HG02588 (cell line): ENCODE results near the gene SLC39A11.
"Not testable (repeated sequence)": the region's sequence is repeated elsewhere in the genome, so short reads cannot be mapped to it uniquely, and the experiment has no call there.

Experiments used
- ATAC-seq: cut with Tn5 transposase; IDR thresholded peaks from one replicate; pipeline ENCODE4 v1.9.1; 2021; ENCODE audit warnings: mild to moderate bottlenecking, moderate library complexity; ENCODE audit not compliant: unreplicated experiment

The SLC39A11 gene

DNA sequence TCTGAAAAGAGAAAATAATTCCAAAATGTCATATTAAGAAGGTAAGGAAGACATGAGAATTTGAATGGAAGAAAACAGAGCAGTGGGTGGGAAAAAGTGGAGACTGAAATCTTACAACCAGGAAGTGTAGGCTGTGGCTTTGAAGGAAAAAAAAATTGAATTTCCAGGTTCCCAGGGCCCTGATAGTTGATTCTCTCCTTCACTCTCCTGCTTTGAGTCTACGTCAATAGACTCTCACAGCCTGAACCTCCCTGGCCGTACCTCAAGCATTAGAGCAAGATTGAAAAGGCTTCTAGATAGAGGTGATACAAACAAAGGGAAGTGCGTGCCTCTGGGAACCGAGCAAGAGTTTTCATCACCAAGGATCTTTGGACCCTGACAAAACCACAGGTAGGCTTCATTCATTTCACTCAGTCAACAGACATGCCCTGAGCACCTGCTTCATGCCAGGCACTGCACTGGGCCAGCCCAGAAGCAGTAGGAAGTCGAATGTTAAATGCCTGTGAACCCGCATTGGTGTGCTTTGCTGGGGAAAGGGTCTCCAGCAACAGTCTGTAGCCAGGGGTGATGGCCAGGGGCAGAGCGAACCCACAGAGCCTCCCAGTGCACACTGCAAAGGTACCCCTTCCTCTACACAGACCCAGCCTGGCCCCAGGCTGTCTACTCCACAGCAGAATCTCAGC lies 163.9 kb downstream of the SLC39A11 start:
- ATAC-seq: no peak

DNA sequence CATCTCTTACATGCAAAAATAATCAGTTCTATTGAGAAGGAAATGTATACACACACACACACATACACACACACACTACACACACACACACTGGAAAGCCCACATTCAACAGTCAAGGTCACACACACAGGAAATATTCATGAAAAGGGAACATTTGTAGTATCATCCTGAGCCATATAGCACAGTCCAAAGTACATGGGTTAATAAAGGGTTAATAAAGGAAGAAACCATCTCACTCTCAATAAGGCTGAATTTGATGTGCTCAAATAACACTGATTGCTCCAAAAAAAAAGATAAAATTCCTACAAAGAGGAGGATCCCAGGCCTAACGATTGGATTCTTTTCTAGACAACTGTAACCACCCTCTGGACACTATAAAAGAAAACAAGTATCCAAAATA lies 164.7 kb downstream of the SLC39A11 start:
- ATAC-seq: no peak

DNA sequence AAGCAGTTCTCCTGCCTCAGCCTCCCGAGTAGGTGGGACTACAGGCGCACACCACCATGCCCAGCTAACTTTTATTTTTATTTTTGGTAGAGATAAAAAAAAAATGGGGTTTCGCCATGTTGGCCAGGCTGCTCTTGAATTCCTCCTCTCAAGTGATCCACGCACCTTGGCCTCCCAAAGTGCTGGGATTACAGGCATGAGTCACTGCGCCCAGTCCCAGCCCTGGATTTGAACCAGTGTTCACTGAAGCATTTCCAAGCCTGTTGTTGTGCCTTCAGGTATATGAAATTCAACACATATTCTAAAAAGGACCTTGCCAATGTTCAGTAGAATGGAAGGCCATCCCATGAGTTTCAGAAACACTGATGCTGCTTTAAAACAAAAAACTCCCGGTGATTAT lies 165.3 kb downstream of the SLC39A11 start:
- ATAC-seq: no peak

DNA sequence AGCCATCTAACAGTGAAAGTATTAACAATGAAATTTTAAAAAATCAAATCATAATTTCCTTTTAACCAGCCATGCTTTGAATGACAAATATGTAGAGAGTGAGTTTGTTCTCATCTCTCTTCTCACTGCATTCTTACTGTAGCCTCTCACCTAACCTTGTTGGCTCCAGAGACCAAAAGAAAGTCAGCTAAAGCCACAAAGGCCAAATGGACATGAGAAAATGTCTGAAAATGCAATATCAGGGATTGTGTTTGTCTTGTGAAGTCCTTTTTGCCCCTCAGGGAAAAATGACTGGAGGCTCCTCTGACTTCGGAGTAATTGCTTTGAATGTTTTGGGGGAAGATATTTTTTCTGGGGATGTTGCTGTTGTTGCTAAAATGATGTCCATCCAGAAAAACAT lies 166.3 kb downstream of the SLC39A11 start:
- ATAC-seq: no peak

DNA sequence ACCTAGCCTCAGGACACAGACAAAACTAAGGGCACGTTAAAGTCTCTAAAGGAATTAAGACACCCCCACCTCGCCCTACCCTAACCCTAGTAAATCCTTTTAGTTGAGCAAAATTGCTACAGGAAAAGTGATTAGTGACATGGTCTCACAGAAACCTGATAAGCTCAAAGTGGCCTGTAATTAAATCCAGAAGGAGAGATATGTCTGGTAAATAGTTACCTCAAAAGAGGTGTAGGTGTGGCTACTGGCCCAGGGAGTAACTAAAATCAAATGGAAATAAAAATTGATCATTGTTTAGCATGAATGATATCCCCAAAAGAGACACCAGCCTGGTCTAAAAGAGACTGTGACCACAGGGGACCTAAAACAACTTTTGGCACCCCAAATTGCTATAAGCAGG lies 168.3 kb downstream of the SLC39A11 start:
- no peak for ATAC-seq

DNA sequence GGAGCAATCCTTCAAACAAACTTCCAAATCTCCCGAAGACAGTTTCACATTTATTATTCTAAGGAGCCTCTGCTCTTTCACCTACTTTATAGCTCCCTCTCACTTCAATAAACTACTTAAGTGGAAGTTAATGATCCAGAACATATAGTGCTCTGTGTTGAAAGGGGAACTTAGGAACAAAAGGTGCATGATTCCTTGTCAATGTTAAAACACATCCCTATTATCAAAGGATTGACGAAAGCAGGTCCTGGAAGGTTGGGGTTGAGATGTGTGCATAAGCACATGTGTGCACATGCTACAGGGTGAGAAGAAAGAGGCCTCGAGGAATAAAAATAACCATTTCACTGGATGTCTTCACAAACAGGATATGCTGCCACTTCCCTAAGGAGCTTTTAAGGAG lies 170.3 kb downstream of the SLC39A11 start:
- ATAC-seq: no peak

DNA sequence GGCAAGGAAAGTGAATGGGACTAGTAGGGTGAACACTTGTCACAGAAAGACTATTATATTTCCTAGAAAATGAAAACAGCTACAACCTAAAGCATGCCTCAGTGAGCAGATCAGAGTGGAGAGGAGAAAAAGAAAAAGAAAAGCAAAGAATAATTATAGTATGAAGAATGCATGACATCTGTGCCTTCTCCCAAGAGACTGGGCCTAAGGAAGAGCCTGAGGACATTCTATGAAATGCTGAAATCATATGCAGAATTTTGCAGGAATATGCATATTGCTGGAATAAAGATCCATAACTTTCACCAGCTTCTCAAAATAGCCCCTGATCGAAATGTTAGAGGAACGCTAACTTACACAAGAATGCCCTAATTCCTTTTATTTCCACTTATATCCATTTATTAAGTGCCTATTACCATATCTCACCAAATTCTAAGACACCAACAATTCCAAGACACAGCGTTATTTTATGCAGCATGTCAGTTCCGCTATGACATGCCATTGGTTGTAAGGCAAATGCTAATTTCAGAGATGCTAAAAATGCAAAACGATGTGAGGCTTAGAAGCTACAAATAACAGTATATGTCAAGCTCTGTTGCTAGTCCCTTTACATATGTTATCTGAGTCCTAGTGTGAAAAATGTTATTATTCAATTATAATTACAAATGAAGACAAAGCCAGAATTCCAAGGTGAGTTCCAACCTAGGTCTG lies 171.0 kb downstream of the SLC39A11 start:
- ATAC-seq: no peak

DNA sequence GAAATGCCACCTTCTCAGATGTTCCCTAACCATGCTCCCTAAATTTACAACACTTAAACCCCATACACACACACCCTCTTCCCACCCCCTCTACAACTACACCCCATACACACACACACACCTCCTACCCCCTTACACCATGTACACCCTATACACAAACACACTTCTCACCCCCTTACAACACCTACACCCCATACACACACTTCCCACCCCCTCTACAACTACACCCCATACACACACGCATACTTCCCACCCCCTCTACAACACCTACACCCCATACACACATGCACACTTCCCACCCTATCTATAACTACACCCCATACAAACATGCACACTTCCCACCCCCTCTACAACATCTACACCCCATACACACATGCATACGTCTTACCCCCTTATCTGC lies 172.0 kb downstream of the SLC39A11 start:
- ATAC-seq: no peak

DNA sequence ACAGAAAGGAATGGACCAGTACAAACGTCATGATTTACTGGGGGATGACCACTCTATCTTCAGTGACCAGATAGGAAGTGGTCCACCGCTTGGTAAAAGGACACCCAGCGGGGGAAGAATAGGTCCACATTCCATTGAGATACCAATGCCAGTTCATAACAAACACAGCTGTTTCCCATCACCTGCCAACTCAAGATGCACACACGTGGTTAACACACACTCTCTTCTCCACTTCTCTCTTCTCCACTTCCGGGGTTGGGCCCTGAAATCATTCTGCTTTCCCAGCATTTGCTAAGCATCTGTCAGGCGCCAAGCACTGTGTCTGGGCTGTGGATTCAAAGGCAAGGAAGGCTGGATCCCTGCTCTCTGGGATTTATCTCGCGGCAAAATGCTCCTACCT lies 175.5 kb downstream of the SLC39A11 start:
- no peak for ATAC-seq

DNA sequence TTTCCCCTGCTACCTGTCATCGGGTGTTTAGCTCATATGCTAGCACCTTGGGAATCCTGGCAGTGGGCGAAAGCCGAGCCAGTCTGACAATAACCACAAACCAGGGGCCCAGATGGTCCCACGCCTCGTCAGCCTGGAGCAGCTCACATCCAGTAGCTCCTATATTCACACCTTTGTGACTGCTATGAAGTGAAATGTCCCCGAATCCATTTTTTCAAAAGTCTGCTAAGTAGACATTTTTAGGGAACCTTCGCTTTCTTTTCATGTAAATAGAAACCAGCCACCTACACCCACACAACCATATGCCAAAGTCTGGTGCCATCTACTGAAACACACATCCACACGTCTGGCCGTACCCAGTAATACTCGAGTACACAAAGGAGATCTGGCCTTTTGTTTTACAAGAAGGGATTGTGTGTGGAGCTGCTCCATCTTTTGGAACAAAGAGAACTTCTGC lies 176.8 kb downstream of the SLC39A11 start:
- ATAC-seq: no peak

DNA sequence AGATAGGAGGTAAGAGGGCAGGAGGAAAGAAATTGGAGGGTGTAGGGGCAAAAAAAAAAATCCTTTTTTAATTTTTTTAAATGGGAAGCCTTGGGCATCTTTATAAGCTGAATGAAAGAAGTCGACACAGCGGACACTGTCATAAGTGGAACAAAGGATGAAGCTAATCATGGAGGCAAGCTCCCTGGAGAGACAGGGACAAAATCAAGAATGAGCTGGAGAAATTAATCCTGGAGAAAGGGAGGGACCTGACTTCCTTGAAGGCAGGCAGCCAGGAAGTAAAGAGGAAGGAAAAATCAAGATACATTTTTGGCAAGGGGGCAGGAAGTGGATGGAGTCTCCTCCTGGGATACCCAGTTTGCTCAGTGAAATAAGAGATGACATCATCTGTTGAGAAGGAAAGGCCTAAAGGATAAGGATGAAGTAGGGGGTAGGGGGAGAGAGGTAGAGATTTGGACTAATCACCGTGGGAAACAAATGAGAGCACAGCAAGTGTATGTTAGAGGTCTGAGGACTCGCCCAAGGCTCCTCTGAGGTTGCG lies 179.3 kb downstream of the SLC39A11 start:
- ATAC-seq: no peak

DNA sequence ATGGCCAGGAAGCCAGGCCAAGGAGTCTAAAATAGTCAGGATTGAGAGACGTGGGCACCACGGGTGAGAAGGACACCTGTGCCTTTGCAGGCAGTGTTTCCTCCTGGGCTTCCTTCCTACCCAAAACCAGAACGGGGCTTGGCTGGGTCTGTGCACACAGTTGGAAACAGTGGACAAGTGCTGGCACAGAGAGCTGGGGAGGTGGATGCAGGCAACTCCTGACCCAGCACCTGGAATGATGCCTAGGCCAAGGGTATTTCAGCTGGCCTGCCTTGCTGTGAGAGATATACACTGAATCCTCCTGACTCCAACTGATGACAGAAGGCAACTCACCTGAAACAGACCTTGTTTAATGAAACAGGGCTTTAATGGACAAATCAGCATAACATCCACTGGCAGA lies 186.2 kb downstream of the SLC39A11 start:
- ATAC-seq: no peak

DNA sequence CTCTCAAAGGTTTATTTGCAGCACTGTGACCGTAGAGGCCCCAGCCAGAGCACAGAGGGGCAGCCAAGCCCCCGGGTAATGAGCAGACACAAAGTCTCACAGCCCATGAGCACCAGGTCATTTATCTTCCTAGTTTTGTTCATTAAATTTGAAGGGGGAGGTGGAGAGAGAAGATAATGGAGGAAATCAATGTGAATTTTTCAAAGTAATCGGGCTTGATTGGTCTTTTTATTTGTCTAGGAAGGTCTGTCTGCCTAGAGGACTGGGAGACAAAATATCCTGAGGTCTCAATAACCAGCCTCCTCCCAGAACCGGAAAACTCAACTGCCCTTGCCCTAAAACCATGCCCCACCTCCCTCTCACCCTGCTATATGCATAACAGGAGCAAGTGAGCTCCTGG lies 189.0 kb downstream of the SLC39A11 start:
- ATAC-seq: no peak

DNA sequence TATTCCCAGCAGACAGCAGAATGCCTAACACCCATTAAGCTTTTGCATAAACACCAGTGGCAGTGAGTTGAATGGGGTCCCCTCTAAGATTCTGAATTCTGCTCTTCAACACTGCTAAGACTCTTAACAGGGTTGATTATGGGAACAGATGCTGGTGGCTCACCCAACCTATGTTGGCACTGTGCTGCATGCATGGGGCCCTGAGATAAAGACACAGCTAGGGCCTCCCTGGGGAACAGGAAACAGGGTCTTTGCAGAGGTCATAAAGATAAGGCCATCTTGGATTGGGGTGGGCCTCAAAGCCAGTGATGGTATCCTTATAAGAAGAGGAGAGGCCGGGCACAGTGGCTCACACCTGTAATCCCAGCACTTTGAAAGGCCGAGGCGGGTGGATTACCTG lies 190.8 kb downstream of the SLC39A11 start:
- ATAC-seq: no peak

DNA sequence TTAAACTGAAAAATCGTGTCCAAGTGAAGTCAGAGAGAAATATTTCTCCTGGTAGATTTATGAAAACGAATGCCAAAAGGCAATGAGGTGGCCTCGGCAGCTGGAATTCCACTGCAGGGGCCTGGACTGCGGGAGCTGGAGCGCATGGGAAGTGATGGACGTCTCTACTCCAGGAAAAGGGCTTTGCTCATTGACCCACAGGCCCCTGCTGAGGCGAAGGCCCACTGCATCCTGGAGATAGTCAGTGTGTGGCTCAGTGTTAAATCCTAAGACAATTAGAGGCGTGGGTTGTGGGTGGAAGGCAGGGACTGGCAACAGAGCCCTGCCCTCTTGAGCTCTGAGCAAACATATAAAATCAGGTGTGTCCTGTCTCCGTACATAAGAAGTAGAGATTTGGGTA lies 191.4 kb downstream of the SLC39A11 start:
- ATAC-seq: no peak

DNA sequence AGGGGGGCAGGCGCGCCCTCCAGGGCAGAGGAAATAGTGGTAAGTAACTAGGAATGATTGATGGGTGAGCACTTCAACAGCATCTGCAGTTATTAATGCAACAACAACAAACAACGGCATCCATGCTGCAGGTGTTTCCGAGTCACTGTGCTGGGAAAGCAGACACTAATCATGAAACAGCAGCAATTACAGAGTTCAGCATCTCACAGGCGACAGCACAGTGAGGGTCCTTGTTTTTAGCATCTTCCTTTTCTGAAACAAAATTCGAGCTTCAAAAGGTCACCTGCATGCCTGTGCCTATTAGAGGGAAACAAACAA lies 191.9 kb downstream of the SLC39A11 start:
- no peak for ATAC-seq

DNA sequence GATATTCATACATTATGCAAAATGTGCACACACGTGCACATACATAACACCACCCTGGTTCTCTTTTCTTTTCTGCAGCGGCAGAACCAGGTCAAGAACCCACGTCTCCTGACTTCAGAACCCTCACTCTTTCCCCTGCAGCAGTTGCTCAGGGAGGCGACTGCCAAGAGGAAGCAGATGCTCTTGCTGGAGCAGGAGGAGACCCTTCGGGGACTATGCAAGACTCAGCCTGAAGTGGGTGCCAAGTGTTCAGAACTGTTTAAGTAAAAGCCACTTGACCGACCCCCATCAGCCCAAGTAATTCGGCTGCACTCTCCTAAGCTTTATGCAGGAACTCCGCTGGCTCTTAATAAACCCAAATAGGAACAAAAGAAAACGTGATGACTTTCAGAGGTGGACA lies 193.8 kb downstream of the SLC39A11 start:
- ATAC-seq: no peak

DNA sequence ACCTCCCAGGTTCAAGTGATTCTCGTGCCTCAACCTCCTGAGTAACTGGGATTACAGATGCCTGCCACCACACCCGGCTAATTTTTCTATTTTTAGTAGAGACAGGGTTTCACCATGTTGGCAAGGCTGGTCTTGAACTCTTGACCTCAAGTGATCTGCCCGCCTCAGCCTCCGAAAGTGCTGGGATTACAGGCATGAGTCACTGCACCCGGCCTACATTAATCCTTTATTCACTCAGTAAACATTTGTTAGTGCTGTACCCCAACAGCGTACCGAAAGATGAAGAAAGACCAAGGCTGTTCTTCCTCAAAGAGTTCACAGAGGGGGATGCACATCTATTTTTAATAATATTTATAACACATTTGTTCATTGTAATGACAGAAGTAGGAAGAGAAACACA lies 196.2 kb downstream of the SLC39A11 start:
- not testable (repeated sequence) for ATAC-seq

DNA sequence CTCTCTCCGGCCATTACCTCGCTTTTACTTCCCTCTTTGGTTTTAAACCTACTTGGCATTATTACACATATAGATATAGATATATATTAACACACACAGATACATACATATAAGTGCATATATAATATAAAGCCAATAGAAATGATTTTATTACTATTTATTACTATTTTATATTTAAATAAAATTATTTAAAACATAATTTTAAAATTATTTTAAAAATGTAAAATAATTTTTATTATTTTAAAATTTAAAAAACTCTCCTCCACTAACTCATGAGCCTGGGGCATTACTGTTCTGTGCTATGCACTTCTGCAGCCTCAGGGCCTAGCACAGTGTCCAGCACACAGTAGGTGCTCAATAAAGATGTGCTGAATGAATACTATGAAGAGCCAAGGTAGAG lies 200.9 kb downstream of the SLC39A11 start:
- no peak for ATAC-seq

DNA sequence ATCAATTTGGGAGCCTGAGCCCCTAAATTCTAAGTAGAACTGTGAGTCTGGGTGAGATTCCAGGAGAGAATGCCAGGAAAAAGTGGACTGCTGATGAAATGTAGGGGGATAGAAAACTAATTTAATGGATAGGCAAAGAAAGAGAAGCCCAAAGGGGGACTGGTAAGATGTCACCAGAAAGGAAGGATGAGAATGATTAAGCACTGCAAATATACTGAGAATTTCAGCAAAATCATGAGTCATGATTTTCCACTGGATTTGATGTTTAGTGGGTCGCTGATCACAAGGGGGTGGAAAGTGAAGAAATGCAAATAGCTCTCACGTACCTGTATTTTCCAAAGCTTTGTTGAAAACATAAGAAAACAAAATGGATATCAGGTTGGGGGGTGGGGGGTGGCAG lies 201.8 kb downstream of the SLC39A11 start:
- ATAC-seq: no peak

DNA sequence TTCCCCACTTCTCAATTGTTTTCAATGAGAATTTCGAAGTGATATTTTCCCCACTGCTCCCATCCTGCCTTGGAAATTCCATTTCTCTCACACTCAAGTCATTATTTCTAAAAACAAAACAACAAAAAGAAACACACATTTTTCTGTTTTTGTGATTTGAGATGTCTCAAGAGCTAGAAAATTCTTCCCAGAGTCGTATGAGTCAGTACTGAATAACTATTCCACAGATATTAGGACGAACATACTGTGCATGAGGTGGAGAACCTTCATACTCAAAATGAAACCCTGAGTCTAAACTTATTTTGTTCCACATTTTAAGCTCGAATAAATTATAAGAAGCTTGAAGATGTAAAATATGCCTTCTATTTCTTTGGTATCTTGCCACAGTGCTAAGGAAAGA lies 204.6 kb downstream of the SLC39A11 start:
- no peak for ATAC-seq

DNA sequence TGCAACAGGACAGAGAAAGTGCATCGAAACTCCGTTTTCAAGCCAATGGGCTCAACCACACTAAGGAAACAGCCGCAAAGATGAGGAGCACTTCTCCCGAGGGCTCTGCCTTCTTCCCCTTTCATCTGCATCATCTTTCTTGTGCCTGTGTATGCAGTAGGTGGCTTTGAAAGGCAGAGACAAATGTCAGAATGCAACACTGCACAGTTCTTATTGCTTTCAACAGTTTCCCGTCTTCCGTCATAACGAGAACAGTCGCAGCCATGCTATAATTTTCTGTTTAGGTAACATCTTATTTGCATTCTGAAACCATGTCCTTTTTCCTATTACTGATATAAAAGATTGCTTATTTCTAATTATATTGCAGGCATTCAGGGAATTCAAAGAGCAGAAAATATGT lies 205.2 kb downstream of the SLC39A11 start:
- ATAC-seq: no peak

DNA sequence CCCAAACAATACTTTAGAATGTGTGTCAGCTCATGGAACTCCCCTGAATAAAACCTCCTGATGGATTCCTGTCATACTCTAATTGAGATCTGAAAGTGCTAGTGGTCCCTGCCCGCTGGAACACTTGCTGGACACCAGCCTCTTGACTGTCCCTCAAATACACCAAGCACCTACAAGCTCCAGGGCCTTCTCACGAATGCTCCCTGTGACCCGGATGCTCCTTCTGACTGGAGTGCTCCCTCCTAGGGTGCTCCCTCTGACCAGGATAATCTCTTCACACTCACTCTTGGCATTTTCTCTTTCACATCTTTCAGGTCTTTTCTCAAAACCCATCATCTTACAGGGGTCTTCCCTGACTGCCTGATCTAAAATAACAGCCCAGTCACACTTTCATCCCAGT lies 205.9 kb downstream of the SLC39A11 start:
- ATAC-seq: no peak
